Measurements from ENCODE around the gene FBXO34. TPM values are rescaled to one million over a fixed set of nuclear protein-coding genes. Genes with fewer than 3 reads are reported as not detected.

Gene FBXO34
- total RNA-seq, 1 donor from 2014 or later, result 17.1 TPM

- peaks cover 25% of the 10 kb centered on the region for H3K4me1 Mint-ChIP-seq
- no peak for DNase-seq (ENCODE audit: low read depth, low spot score)
- H3K27me3 Mint-ChIP-seq (ENCODE audit: low read depth), result no peaks in the 10 kb centered on the region
- TF ChIP-seq CTCF (conservative IDR thresholded peaks at IDR 0.05), result no peak
- no peak overlapping the region for H3K4me3 Mint-ChIP-seq
- H3K27ac Mint-ChIP-seq (ENCODE audit: unreplicated experiment), result no peak overlapping the region
- H3K9me3 Mint-ChIP-seq, result no peaks in the 10 kb centered on the region
- peaks cover 4% of the 10 kb centered on the region for H3K36me3 Mint-ChIP-seq (ENCODE audit: low read depth)
These were observed 57.1 kb downstream of the FBXO34 start for GRCh38 chr14:55328317-55328716.

- Mint-ChIP-seq H3K27me3 (ENCODE audit: low read depth) (no peaks in the 10 kb centered on the region), H3K4me1 (peaks cover 15% of the 10 kb centered on the region), H3K9me3 (no peaks in the 10 kb centered on the region), H3K27ac (ENCODE audit: unreplicated experiment) (no peak overlapping the region), H3K4me3 (no peak overlapping the region), H3K36me3 (ENCODE audit: low read depth) (no peaks in the 10 kb centered on the region)
- no peak for TF ChIP-seq CTCF (conservative IDR thresholded peaks at IDR 0.05)
- no peak for DNase-seq (ENCODE audit: low read depth, low spot score)
These were observed 58.9 kb downstream of the FBXO34 start for GRCh38 chr14:55329999-55330710.

GRCh38 chr14:55332654-55333570 is 61.7 kb downstream of the FBXO34 start:
- H3K27ac Mint-ChIP-seq (ENCODE audit: unreplicated experiment), result no peak overlapping the region
- no peak overlapping the region for H3K4me3 Mint-ChIP-seq
- TF ChIP-seq CTCF (conservative IDR thresholded peaks at IDR 0.05), result no peak
- no peaks in the 10 kb centered on the region for H3K36me3 Mint-ChIP-seq (ENCODE audit: low read depth)
- H3K27me3 Mint-ChIP-seq (ENCODE audit: low read depth), result no peaks in the 10 kb centered on the region
- DNase-seq (ENCODE audit: low read depth, low spot score), result no peak
- H3K4me1 Mint-ChIP-seq, result no peaks in the 10 kb centered on the region
- no peaks in the 10 kb centered on the region for H3K9me3 Mint-ChIP-seq

GRCh38 chr14:55333711-55334485 is 62.7 kb downstream of the FBXO34 start:
- Mint-ChIP-seq H3K36me3 (ENCODE audit: low read depth) (no peaks in the 10 kb centered on the region), H3K27ac (ENCODE audit: unreplicated experiment) (no peak overlapping the region), H3K27me3 (ENCODE audit: low read depth) (no peaks in the 10 kb centered on the region), H3K9me3 (no peaks in the 10 kb centered on the region), H3K4me3 (no peak overlapping the region), H3K4me1 (no peaks in the 10 kb centered on the region)
- DNase-seq (ENCODE audit: low read depth, low spot score), result no peak
- TF ChIP-seq CTCF (conservative IDR thresholded peaks at IDR 0.05), result no peak

- Mint-ChIP-seq H3K27me3 (ENCODE audit: low read depth) (no peaks in the 10 kb centered on the region), H3K4me3 (no peak overlapping the region), H3K36me3 (ENCODE audit: low read depth) (no peaks in the 10 kb centered on the region), H3K9me3 (no peaks in the 10 kb centered on the region), H3K4me1 (no peaks in the 10 kb centered on the region), H3K27ac (ENCODE audit: unreplicated experiment) (no peak overlapping the region)
- no peak for TF ChIP-seq CTCF (conservative IDR thresholded peaks at IDR 0.05)
- DNase-seq (ENCODE audit: low read depth, low spot score), result no peak
These were observed 64.9 kb downstream of the FBXO34 start for GRCh38 chr14:55336162-55336561.

Data from neural crest cell (in vitro differentiated cells).